ENCODE data around the gene AOC1. TPM values are rescaled to one million over a fixed set of nuclear protein-coding genes. Genes with fewer than 3 reads are reported as not detected.
A peak's percentile ranks its signal among the peaks of the same experiment; 100 is the strongest.

The AOC1 gene
- total RNA-seq, 1 donor from 2014 or later = under 0.01 TPM

DNA sequence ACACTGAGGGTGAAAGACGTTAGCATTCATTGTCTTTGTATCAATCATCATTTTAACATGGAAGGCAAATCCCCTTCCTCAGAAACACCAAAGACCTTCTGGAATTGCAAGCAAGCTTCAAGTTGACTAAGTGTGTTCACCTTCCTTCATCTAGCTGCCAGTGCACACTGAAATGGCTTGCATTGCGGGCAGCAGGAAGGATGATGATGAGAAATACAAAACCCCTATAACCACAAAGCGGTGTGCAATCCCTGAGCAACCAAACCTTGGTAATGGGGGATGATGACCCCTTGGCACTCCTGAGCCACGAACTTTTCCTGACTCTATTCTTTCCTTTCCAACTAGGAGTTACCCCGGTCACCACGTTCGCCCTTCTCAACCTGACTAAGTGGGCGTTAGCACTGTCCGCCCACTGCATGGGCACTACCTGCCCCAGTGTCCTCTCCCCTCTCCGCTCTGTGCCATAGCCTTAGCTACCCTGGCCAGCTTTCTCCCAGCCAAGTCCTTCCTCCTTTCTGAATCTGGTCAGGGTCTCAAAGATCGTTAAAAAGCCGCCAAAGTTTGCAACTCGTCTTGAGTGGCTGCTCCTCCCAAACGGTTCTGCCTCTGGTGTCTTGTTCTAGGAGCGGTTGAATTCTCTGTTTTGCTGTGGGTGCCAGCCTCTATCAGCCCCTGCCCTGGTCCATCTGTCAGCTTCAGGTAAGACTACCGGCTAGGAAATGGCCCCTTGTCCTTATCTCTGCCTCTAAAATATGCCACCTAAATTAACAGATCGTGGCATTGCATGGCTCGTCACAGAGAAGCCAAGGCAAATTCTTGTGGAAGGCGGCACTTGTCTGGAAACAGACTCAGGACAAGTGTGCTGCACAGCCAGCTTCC, 586 bp upstream of the AOC1 start:
- Histone ChIP-seq H3K27me3 (ENCODE audit: control insufficient read depth, insufficient read depth, low read length) (peaks cover 6% of the 10 kb centered on the region), H3K4me3 (ENCODE audit: low read depth, low read length) (no peak overlapping the region), H3K36me3 (ENCODE audit: control insufficient read depth, insufficient read depth, low read length) (no peaks in the 10 kb centered on the region)
- DNase-seq (ENCODE audit: low read depth) (no peak), FAIRE-seq (no peak)
- TF ChIP-seq, protein P1, sequence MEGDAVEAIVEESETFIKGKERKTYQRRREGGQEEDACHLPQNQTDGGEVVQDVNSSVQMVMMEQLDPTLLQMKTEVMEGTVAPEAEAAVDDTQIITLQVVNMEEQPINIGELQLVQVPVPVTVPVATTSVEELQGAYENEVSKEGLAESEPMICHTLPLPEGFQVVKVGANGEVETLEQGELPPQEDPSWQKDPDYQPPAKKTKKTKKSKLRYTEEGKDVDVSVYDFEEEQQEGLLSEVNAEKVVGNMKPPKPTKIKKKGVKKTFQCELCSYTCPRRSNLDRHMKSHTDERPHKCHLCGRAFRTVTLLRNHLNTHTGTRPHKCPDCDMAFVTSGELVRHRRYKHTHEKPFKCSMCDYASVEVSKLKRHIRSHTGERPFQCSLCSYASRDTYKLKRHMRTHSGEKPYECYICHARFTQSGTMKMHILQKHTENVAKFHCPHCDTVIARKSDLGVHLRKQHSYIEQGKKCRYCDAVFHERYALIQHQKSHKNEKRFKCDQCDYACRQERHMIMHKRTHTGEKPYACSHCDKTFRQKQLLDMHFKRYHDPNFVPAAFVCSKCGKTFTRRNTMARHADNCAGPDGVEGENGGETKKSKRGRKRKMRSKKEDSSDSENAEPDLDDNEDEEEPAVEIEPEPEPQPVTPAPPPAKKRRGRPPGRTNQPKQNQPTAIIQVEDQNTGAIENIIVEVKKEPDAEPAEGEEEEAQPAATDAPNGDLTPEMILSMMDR (IDR thresholded peaks at IDR 0.05; ENCODE audit: insufficient read depth, low read length, severe bottlenecking) = no peak

GRCh38 chr7:150854066-150855000, 2.0 kb downstream of the AOC1 start:
- FAIRE-seq (no peak), DNase-seq (ENCODE audit: low read depth) (no peak)
- TF ChIP-seq, protein P1 (IDR thresholded peaks at IDR 0.05; ENCODE audit: insufficient read depth, low read length, severe bottlenecking) = no peak
- Histone ChIP-seq H3K36me3 (ENCODE audit: control insufficient read depth, insufficient read depth, low read length) (no peaks in the 10 kb centered on the region), H3K27me3 (ENCODE audit: control insufficient read depth, insufficient read depth, low read length) (peaks cover 8% of the 10 kb centered on the region), H3K4me3 (ENCODE audit: low read depth, low read length) (no peak overlapping the region)

GRCh38 chr7:150855046-150855445, 2.7 kb downstream of the AOC1 start:
- Histone ChIP-seq H3K36me3 (ENCODE audit: control insufficient read depth, insufficient read depth, low read length) (no peaks in the 10 kb centered on the region), H3K27me3 (ENCODE audit: control insufficient read depth, insufficient read depth, low read length) (peaks cover 8% of the 10 kb centered on the region), H3K4me3 (ENCODE audit: low read depth, low read length) (no peak overlapping the region)
- DNase-seq (ENCODE audit: low read depth) (no peak), FAIRE-seq (no peak)
- TF ChIP-seq, protein P1 (IDR thresholded peaks at IDR 0.05; ENCODE audit: insufficient read depth, low read length, severe bottlenecking) = no peak

GRCh38 chr7:150855476-150856302, 3.4 kb downstream of the AOC1 start:
- Histone ChIP-seq H3K4me3 (ENCODE audit: low read depth, low read length) (no peak overlapping the region), H3K36me3 (ENCODE audit: control insufficient read depth, insufficient read depth, low read length) (no peaks in the 10 kb centered on the region), H3K27me3 (ENCODE audit: control insufficient read depth, insufficient read depth, low read length) (peaks cover 8% of the 10 kb centered on the region)
- TF ChIP-seq, protein P1 (IDR thresholded peaks at IDR 0.05; ENCODE audit: insufficient read depth, low read length, severe bottlenecking) = no peak
- DNase-seq (ENCODE audit: low read depth) = peak; percentile 75
- peak; percentile 13 for FAIRE-seq

Measured in bronchial epithelial cell (primary cell).